GM12892 (cell line): ENCODE results near the gene GPN3.

ENCODE experiments used
- POLR2A ChIP-seq: IDR thresholded peaks from 2 replicates; pipeline ENCODE4 v1.6.1; 2011; ENCODE audit warnings: low read depth, low read length, control low read depth
- POLR2AphosphoS5 ChIP-seq: IDR thresholded peaks from 2 replicates; pipeline ENCODE4 v1.6.1; 2011; ENCODE audit warnings: low read depth, low read length, control low read depth
- TAF1 ChIP-seq: IDR thresholded peaks from 2 replicates; pipeline ENCODE4 v1.6.1; 2011; ENCODE audit warnings: low read depth, mild to moderate bottlenecking, control low read depth, low read length, borderline replicate concordance

GRCh38 chr12:110503432-110503831 is 35.4 kb upstream of the GPN3 start:
- TF ChIP-seq POLR2A (no peak), TAF1 (no peak), POLR2AphosphoS5 (no peak)
